Measurements from ENCODE around the gene TERC. TPM values are rescaled to one million over a fixed set of nuclear protein-coding genes. Genes with fewer than 3 reads are reported as not detected.
"Not testable (repeated sequence)": the region's sequence is repeated elsewhere in the genome, so short reads cannot be mapped to it uniquely, and the experiment has no call there.

TERC gene
- total RNA-seq, 1 experiment from 2014 or later: 434 TPM

DNA sequence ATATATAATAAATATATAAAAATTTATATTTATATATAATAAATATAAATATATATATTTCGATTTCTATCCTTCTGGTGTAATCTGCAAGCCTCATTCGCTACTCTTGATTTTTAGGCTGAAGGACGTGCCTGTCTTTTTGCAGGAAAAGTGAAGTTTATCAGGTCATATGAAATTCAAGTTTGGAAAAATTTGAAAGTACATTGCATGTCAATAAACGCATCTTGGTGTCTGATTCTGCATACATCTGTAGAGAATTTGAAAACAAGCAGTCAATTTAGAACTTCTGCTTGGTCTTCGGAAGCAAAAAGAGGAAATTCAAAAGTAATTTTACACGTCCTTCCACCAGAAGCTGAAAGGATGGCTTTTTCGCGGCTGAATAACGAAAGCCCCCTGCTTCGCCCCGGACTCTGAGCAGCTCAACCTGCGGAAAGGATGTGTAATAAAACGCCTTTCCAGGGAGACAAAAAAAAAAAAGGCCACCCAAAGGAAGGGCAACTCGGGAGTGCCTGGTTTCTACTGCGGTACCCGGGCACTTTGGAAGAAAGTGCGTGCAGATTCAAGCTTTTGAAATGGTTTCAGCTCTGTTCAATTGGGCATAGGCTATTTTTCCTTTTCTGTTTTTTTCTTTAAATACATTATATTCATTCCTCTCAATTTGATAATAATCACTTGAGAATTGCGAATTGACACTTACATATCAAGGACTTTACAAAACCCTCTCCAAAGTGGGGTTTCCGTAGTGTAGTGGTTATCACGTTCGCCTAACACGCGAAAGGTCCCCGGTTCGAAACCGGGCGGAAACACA lies 6.8 kb upstream of the TERC start:
- DNase-seq (ENCODE audit: low read depth): peak; percentile 75

DNA sequence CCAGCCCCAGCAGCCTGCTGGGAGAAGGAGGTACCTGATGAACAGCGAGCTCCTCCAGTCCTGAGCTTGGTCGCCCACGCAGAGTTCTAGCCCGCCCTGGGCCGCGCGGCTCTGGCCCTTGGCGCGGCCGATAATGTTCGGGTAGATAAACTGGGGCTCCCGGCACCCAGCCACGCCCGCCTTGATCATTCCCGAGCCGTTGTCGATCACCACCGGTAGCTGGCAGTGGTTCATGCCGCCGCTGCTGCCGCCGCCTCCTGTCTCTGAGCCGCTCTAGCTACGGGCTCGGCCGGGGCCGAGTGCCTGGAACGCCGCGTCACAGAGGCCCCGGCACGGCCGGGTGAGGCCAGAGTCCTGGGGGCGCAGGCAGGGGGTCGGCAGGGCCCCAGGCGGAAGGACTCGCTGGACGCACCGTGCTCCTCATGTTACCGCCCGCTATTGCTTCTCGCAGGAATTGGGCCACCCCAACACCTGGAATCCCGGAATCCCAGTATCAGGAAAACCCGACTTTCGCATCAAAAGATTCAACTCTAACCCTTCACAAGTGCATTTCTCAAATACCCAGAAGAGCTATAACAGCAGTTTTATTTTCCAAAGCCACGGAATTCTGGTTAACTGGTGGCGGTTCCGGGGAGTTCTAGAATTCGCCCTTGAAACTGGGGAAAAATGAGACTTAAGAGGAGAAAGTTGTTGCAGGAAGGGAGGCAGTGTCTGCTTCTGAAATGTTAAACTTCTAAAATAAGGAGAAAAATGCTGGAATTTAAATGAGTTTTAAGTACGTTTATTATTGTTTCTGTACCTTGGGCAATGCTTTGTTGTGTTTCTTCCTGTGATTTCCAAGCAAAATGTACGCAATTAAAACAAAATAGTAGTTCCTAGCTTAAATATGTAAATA lies 4.7 kb upstream of the TERC start, which contains the start of gene ACTRT3:
ACTRT3 (minus strand) TSS at position 275 of the 895 bp plus-strand sequence; CDS start at position 234, 41 bp downstream.
- DNase-seq (ENCODE audit: low read depth): peak; percentile 59

DNA sequence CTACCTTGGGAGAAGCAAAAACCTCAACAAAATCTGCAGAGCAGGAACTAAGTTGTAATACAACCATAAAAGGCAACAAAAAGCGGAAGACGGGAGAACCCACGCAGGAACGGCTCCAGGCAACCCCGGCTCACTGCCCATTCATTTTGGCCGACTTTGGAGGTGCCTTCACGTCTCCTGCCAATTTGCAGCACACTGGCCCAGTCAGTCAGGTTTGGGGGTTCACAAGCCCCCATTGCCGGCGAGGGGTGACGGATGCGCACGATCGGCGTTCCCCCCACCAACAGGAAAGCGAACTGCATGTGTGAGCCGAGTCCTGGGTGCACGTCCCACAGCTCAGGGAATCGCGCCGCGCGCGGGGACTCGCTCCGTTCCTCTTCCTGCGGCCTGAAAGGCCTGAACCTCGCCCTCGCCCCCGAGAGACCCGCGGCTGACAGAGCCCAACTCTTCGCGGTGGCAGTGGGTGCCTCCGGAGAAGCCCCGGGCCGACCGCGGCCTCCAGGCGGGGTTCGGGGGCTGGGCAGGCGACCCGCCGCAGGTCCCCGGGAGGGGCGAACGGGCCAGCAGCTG lies 463 bp downstream of the TERC start:
- peak; percentile 50 for DNase-seq (ENCODE audit: low read depth)

DNA sequence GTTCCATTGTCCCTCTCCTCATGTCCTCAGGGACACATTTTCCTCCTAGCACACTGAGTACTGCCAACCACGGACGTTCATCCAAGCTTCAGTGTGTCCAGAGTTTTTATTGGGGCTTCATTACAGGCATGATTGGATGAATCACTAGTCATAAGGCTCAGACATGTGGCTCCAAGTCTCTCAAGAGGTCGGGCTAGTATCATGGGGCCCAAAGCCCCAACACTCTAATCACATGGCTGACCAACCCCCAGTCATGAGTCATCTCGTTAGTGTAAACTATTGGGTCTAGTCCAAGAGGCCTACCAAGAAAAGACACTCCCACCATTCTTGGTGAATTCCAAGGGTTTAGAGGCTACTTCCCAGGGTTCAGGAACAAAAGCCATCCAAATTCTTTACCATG lies 4.4 kb downstream of the TERC start:
- DNase-seq (ENCODE audit: low read depth): peak; percentile 30

DNA sequence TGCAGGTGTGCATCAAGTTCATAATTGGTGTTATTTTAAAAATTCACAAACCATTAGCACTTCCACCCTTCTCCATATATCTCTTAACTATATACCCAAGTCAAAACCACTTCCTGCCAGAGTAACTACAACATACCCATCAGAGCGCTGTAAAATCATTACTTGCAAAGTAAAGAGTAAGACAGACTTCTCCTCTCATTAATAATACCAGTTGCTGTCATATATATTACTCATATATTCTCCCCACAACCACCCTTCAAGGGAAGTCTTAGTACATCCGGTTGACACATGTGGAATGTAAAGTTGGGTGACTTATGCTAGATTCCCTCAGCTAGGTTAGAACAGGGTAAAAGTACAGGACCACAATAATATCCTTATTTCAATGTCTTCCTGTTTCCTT lies 5.6 kb downstream of the TERC start:
- peak; percentile 44 for DNase-seq (ENCODE audit: low read depth)

DNA sequence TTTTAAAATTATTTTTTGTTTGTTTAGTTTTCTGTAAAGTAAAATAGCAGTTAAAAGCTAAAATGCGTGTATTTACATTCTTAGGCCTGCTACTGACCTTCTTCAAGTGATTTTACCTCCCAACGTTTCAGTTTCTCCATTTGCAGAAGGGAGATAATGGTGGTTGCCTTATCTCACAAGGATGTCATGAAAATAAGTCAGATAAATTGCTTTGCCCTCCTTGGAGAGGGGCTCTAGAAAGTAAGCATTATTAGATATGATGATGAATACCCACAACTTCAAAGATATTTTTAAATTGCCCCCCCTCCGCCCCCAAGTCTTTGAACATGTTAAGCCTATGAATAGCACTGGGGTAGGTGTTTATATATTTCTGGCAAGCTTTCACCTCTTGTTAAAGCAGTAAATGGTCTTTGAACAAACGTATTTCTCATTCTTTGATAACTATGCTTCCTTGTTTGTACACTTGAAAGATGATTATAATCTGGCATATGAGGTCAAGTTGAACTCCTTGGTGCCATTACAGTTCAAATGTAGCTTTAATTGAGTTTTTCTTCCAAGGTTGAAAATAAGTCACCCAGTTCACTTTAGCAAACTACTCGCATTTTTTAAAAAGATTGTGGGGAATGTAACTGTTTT lies 6.4 kb downstream of the TERC start:
- no peak for DNase-seq (ENCODE audit: low read depth)

DNA sequence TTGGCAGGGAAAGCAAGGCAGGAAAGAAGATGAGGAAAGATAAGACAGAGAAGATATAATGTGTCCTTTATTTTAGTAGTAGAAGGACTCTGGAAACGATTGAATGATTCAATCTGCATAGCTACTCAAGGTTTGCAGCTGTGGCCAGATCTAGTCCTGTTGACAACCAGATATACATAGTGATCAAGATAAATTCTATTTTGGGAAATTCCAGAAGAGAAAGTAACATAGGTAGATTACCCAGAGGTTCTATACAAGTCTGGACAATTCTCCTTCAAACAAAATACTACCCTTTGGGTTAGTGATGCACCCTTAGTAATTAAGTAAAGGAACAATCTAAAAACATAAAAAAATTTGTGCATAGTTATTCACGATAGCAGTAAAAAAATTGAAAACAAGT lies 9.4 kb downstream of the TERC start:
- DNase-seq (ENCODE audit: low read depth): no peak

DNA sequence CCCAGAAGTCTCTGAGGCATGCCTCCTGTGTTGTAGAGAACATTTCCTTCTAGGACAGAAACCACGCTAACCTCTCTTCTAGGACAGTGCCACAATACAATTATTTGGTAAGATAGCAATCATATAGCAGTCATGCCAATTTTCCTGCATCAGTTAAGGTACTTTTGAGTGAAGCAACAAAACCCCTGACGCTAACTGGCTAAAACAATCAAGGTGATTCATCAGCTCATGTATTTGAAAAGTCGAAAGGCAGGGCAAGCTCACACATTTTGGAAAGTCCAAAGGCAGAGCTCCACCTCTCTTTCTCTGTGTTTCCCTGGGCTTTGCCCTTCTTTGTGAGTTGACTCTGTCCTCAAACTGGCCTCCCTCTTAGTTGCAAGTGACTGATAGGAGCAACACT lies 10.1 kb downstream of the TERC start:
- no peak for DNase-seq (ENCODE audit: low read depth)

DNA sequence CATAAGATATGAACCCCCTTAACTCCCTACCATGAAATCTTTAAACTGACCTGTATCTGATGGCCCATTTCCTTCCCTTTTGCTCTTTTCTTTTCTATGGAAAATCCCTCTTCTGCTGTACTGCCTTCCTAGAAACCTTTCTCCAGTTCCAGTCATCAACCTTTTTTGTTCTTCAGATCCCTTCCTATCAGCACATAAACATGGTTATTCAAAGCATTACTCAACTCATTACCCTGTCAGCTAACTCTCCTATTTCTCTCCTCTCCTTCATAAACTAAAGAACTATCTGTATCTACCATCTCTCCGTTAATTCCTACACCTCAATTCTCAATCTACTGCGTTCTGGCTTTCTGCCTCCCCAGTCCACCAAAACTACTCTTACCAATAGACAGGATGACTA lies 13.0 kb downstream of the TERC start:
- no peak for DNase-seq (ENCODE audit: low read depth)

DNA sequence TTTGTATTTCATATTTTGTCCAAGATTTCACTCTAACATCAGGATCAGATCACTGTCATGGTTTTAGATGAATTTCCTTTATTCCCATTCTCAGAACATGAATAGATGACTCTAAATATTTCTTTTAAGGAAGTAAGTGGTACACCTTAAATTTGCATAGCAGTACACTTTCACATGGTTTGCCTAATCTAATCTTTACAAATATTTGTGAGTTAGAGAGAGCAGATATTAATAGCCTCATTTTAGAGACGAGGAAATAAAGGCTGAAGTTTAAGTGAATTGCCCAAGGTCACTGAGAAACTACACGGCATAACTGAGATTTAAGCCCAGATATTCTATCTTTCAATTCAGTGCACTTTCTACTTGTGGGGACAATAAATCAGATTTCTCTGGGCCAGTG lies 14.2 kb downstream of the TERC start:
- DNase-seq (ENCODE audit: low read depth): no peak

DNA sequence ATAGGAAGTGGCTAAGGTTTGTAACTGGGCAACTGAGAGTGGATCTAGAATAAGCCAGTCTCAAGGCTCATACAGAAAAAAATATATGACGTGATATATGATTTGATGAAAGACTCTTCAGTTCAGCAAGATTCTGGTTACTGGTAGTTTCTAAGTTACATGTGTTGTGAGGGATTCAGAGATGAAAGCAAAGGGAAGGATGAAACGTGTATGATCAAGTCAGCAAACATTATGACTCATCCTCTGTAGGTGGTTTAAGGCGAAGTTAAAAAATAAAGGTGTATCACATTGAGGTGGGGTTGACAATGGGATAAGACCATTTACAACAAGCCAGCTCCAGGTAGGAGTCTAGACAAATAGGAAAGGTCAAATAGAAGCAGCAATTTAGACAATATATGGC lies 16.2 kb downstream of the TERC start:
- no peak for DNase-seq (ENCODE audit: low read depth)

DNA sequence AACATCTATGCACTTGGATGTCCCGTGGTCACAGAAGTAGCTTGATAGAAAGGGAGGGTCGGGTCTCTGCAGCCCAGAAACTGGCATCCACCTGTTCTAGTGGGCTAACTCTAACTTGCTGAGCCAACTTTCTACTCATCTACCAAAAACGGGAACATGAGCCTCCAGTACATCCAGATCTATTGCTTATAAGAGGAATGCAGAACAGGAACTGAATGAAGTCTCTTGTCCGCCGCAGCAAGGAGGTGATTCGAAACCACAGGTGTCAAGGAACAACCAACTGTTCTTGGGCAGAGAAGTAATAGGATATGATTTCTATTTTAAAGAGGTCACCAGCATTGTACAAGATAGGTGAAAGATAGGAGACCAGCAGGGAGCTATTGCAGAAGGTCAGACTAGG lies 17.9 kb downstream of the TERC start:
- no peak for DNase-seq (ENCODE audit: low read depth)

DNA sequence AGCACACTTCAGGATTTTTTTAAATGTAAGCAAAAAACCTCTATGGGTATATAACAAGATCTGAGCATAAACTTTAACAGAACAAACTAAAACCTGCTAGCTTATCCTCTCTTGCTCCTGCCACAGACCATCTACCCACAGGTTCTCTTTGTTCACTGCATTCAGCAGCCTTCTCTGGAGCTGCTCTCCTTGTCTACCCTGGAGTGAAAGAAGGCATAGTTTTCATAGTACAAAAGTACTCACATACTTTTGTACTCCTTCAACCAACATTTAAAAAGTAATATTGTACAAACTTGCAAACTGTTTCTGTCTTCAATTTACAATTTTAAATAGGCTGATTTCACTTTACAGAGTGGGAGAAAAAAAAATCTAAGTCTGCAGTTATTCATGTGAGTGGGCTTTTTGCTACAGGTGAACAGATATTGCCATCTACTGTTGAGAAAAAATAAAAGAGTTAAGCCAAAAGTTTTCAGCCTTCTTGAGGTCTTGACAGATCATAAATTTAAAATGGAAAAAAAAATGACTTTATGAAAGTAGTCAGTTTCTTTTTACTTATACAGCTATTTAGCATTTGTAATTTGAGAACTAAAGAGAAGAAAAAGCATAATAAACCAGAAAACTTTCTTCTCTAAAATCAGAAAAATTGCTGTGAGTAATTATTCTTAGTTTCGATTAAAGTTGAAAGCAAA lies 20.4 kb downstream of the TERC start:
- no peak for DNase-seq (ENCODE audit: low read depth)

DNA sequence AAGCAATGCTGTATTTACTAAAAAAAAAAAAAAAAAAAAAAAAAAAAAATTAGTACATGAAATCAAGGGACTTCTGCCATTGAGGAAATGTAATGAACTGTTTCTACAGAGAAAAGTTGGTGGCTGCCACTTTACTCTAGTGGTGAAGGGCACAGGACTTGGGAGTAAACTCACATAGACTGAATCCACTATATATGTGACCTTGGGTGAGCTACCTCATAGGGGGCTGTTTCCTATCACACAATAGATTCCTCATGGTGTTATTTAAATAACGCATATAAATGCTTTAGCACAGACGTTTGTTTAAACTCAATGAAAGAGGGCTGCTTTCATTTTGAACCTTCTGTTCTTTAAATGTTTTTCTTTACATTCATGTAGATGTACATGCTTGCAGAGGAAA lies 25.8 kb downstream of the TERC start:
- DNase-seq (ENCODE audit: low read depth): no peak

DNA sequence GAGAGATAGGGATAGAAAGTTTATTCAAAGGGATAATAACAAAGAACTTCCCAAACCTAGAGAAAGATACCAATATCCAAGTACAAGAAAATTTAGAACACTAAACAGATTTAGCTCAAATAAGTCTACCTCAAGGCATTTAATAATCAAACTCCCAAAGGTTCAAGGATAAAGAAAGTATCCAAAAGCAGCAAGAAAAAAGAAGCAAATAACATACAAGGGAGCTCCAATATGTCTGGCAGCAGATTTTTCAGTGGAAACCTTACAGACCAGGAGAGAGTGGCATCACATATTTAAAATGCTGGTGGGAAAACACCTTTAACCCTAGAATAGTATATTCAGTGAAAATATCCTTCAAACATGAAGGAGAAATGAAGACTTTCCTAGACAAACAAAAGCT lies 33.0 kb downstream of the TERC start:
- not testable (repeated sequence) for DNase-seq (ENCODE audit: low read depth)

DNA sequence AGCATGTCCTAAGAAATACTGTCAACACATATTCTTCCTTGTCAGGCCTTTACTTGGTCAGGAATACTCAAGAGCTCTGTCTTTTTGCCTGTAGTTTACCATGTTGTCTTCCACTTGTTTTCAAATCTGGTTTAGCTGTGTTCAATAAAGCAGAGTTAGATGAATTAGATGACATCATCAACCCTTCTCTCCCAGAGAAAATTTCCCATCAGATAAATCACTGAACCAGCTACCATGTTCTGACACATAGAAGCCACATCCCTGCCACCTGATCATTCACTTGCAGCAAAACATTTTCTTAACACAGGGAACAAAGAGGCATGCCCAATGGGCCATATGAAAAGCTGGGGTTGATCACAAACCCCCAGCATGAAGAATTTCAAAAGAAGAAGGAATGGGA lies 42.1 kb downstream of the TERC start:
- DNase-seq (ENCODE audit: low read depth): no peak

DNA sequence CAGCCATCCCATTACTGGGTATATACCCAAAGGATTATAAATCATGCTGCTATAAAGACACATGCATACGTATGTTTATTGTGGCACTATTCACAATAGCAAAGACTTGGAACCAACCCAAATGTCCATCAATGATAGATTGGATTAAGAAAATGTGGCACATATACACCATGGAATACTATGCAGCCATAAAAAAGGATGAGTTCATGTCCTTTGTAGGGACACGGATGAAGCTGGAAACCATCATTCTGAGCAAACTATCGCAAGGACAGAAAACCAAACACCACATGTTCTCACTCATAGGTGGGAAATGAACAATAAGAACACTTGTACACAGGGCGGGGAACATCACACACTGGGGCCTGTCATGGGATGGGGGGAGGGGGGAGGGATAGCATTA lies 46.4 kb downstream of the TERC start:
- not testable (repeated sequence) for DNase-seq (ENCODE audit: low read depth)

Data from LHCN-M2 (cell line).